Fibroblast of skin of back (primary cell): ENCODE data around the gene S100A9.
"Not testable (repeated sequence)": the region's sequence is repeated elsewhere in the genome, so short reads cannot be mapped to it uniquely, and the experiment has no call there.

Source experiments
- DNase-seq: peaks from one replicate; pipeline ENCODE4 v3.0.0-alpha.2; 2013

The S100A9 gene

DNA sequence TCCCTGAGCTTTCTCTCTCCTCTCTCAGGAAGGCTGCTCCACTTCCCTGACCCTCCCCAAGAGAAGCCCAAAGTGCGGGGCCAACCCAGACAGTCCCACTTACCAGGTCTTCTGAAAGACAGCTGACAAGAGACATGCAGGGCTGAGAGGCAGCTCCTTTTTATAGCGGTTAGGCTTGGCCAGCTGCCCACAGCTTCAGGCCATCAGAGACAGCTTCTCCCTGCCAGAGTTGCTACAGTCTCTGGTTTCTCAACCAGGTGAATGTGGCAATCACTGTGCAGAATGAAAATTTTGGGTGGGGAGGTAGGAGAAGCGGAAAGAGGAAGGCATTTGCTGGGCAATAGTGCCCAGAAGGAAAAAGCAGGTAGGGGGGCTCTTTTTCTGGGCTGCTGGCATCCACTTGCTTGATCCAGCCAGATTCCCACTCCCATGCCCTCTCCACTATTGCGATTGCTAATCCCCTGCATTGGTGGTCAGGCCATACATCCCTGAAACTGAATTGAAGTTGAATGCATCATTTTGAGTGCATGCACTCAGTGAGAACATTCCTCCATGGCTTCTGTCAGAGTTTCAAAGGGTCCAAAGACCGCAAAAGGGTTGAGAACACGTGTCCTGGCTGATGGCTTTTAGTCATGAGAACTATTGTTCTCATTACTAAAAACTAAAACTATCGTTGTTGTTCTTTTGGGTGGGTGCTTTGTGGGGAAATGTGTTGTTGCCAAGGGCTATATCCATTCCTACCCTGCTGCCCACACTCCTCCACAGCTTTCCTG is 33.5 kb downstream of the S100A9 start, which contains the start of gene S100A8:
Gene S100A8 (minus strand): TSS at position 136 of the 773 bp plus-strand sequence. CDS start 538 bp downstream, outside the sequence.
- no peak for DNase-seq

- DNase-seq = no peak
Measured at GRCh38 chr1:153392258-153392657, 34.6 kb downstream of the S100A9 start.

DNA sequence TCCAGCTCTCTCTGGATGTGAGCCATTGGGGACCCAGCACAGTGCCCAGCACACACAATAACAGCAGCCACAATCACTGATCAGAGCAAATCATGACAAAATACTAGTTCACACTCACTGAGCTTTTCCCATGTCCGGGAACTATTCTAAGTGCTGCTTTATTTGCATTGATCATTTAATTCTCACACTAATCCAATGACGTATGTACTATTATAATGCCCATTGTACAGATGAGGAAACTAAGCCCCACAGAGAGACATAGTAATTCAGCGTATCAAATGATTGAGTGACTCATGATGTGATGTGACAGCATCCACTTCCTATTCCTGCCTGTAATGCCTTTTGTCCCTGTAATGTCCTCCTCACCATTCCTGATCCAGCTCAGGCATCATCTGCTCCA is 35.2 kb downstream of the S100A9 start:
- no peak for DNase-seq

DNA sequence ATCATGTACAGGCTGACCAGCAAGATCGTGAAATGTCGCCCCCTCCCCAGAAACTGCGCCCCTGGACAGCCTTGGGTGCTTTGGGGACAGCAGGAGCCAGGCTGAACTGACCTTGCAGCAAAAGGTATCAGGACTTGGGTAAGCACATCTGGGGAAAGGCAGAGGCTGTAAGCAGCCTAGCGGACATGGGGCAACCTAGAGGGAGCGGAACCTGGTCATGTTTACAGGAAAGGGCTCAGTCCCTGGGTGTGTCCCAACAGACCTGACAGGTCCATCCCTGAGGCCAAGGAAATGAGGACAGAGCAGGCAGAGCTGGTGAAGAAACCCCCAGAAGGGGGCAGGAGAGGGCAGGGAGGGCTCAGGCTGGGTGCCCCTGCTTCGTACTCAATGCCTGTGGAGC is 36.3 kb downstream of the S100A9 start:
- no peak for DNase-seq

DNA sequence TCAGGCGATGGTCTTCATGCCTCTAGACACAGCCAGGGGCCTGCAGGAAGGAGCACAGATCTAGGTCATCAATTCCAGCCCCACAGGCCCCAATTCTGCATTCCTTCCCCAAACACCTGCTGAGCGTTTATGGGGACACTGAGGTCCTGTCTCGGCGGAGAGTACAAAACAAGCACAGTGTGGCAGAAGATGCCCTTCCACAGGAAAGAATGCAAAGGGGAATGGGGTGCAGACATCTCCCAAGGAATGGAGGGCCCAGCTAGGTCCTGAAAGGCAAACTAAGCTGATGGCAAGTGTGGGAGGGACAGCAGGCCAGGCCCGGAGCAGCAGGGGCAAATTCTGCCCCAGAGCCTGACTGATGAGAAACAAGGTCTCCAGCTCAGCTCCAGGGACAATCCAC is 36.7 kb downstream of the S100A9 start:
- no peak for DNase-seq

DNA sequence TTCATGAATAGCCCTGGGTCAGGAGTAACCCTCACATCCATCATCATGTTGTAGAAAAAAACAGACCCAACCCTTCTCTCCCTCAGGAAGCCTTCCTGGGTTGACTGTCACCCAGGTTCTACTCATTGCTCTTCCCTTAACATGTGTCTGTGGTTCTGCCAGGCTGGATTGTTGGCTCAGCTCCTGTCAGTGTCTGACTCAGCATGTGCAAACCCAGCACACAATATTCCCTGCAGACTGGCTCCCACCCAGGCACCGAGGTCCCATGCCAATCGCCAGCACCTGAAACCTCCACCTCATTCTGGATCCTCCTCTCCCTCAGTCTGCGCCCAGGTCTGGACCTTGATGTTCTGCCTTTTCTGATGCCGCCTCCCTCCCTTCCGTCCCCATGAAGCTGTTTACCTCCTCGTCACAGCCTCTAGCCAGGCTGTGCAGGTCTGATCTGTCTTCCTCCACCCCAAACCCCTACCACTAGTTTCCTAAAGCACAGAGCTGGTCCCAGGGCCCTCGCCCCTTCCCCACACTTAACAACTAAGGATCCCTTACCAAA is 37.6 kb downstream of the S100A9 start:
- no peak for DNase-seq

DNA sequence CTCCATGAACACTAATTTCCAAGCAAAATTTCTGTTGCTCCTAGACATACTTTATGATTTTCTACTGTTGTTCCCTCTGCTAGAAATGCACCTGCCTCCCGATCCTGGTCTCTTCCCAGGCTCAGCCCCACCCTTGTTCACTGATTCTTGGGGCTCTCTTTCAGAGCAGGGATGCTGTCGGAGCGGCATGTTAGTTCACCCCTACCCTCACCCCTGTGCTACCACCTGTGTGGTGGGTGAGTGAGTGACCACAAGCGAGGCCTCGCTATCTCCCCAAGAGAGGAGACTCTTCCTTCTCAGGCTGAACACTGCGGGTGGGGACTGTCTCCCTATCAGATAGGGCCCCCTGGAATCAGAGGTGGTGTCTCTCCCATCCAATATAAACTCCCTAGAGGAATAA is 38.1 kb downstream of the S100A9 start:
- DNase-seq = no peak

DNA sequence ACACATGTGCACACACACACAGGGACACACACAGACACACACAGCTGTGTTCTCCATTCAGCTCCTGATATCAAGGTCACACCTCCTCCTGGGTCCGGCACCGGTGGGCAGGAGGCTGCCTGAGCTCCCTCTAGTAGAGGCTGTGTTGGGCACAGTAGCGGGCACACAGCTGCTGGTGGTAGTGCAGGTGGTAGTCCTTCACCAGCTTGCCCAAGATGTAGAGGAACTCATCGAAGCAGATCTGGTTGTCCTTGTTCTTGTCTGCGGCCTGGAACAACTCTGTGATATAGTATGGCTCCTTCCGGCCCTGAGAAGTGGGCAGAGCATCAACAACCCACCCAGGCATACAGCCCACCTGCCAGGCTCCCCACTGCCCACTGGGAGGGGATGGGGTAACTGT is 38.8 kb downstream of the S100A9 start:
- no peak for DNase-seq

- no peak for DNase-seq
Measured at GRCh38 chr1:153397051-153397923, 39.6 kb downstream of the S100A9 start.

- DNase-seq = no peak
Measured at GRCh38 chr1:153397924-153398651, 40.4 kb downstream of the S100A9 start.

- DNase-seq = no peak
Measured at GRCh38 chr1:153399401-153400055, 41.9 kb downstream of the S100A9 start.

DNA sequence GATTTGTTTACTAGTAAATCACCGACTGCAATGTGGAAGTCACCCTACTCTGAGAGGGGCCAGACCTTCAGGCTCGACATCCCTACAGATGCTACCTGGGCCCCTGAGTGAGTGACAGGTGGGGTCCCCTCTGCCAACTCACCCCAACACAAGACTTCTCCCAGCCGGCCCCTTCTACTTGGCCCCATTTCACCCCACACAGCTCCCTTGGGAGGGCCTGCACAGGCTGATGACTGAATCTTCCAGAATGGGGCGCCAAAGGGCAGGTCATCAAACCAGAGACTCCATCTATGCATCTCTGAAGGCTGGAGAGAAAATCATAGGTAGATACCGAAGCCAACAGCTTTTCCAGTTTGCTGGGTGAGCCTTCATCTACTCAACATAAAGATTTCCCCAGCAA is 42.6 kb downstream of the S100A9 start:
- no peak for DNase-seq

DNA sequence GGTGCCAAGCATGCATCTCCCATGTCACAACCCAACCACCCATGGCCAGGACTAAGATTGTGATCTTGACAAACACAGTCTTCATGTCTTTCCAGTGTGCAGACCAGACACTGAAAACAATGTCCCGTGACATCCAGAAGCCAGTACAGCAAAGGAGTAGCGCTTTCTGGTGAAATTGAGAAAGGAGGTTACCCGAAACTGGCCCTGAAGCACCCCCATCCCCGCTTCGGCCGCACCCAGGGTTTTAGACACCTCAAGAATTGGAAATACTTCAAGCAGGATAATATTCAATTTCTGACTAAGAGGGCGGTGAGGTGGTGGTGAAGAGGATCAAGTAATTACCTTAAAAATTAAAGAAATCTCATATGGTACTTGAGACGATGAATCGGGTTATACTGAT is 43.8 kb downstream of the S100A9 start:
- no peak for DNase-seq

DNA sequence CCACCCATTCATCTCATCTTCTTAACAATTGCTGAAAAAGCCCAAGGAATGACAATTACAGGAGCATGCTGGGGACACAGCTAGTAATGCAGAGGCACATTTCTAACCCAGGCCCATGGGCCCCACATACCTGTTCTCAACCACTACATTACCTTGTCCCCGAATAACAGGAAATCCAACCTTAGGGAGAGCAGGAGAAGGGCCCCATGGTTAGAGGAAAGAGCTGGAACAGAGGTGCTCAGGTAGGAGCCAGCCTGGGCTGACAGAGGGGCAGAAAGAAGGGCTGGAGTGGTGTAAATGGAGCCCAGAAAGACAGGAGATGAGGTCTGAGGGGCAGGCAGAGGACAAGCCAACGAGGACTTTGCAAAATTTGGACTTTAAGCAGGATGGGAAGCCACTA is 44.6 kb downstream of the S100A9 start:
- no peak for DNase-seq

DNA sequence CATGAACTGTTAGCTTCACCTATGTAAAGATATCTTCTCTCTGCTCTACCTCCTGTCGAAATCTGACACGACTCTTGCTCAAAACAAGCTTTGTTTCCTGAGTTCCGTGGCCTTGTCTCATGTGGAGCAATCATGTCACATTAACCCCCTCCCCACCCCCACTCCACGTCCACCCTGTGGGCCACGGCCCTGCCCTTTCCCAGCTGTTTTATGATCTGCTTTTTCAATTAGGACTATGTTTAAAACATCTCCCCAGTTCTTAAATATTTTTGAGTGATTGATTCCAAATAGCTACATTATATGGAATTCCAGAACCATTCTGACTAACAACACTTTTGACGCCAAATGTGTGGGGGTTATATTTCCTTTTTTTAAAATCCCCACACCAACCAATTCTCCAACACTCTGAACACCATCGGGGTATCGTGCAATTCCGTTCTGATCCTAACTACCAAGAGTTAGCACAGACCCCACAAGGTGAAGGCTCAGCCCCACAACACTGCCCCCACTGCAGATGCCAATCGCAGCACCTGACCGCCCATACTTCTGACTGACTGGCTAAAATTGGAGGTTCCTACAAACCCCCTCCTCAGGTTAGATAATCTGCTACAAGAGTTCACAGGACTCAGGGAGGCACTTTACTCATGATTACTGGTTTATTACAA is 45.9 kb downstream of the S100A9 start:
- DNase-seq = no peak

GRCh38 chr1:153404086-153404635 is 46.5 kb downstream of the S100A9 start:
- no peak for DNase-seq

DNA sequence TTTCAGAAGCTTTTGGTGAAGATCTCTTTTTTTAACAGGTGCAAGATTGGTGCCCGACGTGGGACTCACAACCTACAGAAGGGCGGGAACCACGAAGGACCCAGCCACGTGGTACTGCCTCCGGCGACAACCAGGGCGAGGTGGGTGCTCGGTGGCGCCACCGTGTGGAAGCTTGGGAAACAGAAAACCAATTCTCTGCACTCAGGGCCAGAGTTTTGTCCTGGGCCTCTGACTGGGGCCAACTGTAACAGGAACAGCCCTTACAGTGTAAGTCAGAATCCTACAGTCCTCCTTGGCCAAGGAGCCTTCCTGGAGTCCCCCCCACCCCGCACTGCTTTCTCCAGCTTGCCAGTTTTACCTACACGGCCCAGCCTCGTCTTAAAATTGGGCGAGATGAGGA is 47.1 kb downstream of the S100A9 start:
- no peak for DNase-seq

DNA sequence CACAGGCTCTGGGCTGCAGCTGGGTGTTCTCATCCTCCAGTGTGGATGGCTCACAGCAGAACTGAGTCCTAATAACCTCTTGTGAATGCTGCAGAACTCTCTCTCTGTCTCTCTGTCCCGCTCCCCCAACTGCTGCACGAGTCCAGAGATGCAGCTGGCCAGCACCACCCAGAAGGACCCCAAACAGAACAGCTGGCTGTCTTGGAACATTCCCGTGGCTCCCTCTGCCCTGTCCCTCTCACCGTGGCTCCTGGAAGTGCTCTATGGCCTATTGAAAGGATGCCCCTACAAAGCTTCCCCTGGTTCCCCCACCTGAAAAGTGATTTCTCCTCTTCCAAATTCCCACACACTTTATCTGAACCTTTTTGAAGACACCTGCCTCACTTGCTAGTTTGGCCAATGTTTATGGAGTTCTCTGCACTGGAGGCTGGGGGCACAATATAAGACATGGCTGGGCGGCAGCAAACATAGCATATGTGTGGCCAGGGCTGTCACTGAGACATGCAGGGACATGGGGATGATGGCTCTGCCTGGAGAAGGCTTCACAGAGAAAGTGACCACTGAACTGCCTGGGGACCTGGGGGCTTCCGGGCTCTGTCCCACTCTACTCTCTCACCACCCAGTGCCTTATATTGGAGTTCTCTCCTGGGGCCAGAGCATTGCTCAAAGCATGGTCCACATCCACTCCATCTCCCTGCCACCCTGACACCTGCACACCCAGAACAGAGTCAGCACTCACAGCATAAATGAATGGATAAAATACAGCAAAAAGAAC is 48.4 kb downstream of the S100A9 start:
- not testable (repeated sequence) for DNase-seq

GRCh38 chr1:153407274-153407673 is 49.6 kb downstream of the S100A9 start:
- DNase-seq = not testable (repeated sequence)
